ENCODE results near the gene AHCYL1.
"Not testable (repeated sequence)": the region's sequence is repeated elsewhere in the genome, so short reads cannot be mapped to it uniquely, and the experiment has no call there.

The AHCYL1 gene

DNA sequence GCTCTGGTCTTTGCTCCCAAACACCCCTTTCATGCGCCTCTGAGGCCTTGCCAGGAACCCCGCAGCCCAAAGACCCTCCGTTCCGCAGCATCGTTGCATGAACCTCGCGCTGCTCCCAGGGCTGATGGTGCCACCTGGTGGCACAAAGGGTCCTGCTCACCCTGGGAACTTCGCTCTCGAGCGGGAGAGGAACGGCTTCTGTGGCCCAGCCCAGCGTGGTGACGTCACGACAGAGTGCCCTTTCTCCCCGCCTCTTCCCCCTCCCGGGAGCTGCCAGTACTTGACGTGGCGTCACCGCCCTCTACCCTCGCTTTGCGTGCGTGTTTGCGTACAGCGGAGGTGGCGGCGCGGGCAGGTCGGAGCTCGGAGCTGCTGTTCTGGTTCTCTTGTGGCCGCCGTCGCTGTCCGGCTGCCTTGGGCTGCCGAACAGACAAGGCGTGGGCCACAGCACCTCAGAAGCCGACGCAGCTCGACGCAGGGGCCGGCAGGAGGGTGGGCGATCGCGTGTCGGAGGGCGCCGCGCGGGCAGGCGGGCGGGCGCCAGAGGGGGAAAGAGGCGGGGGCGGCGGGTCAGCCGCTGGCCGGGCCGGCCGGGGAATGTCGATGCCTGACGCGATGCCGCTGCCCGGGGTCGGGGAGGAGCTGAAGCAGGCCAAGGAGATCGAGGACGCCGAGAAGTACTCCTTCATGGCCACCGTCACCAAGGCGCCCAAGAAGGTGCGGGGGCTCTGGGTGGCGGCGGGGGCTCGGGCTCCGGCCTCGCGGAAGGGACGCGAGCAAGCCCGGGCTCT lies at the start of gene AHCYL1:
TSS of gene AHCYL1 (plus strand) at position 310 of the 791 bp plus-strand sequence. CDS start at position 598, 288 bp downstream.
- peak; percentile 99 for DNase-seq

GRCh38 chr1:109935451-109935900 lies 49.1 kb upstream of the AHCYL1 start:
- DNase-seq, result no peak

GRCh38 chr1:109937738-109938137 lies 46.8 kb upstream of the AHCYL1 start:
- DNase-seq, result no peak

GRCh38 chr1:109938556-109938955 lies 46.0 kb upstream of the AHCYL1 start:
- no peak for DNase-seq

GRCh38 chr1:109942434-109942833 lies 42.1 kb upstream of the AHCYL1 start:
- no peak for DNase-seq

- DNase-seq, result no peak
These were observed 40.0 kb upstream of the AHCYL1 start for GRCh38 chr1:109944541-109944940.

DNA sequence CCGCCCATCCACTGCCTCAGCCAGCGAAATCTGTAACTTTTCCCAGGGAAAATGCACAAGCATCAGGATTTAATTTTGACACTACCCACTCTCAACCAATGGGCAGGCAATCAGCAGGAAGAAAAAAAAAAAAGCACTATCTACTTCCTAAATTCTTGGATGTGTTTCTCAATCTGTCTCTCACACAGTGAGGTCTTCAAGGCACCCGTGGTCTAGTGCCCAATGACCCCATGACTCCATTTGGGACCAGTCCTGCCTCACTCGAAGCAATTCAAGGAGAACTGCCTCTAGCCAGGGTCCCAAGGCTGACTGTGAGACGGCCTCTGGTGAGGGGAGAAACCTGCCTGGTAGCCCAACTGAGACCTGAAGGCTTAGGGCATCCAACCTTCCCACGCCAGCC lies 38.1 kb upstream of the AHCYL1 start:
- DNase-seq, result no peak

DNA sequence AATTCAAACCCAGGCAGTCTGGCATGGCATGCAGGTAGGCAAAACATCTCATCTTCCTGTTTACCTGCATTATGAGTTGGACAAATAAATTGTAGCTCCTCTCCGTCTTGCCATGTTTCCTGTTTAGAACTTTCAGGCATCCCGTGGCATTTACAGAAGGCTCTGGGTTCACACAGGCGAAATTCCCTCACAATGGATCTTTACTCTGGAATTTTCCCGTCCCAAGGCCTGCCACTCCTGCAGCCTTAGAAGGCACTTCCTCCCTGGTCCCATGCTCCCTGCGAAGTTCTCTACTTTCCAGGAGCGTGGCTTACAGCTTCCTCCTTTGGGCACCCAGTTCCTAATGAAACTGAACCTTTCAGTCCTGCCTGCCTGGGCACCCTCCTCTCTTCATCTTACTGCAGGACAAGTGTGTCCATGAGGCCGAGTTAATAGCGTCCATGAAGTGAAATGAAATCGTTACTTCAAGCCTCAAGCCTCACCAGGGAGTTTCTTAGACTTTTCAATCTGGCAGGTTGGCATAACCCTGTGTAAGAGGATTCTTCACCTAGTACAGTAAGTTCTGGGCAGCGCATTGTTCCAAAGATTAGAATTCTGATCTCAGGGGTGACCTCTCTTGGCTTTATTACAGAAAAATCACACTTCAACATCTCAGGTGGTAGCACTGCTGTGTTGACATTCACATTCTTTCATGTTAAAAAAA lies 36.8 kb upstream of the AHCYL1 start:
- no peak for DNase-seq

DNA sequence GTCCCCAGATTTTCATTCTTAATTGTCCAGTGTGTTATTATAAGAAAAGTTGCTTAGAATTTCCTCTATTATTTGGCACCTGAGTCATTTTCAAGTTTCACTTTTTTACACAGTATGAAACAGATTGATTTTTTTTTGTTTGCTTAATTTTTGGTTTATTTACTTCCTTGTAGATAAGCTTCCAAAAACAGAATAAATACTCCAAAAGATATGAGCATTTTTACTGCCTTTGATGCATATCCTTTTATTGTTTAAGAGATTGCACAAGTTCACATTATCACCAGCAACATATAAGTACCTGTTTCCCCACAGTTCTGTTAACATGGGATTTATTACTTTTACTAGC lies 36.3 kb upstream of the AHCYL1 start:
- DNase-seq, result no peak

- DNase-seq, result no peak
These were observed 34.5 kb upstream of the AHCYL1 start for GRCh38 chr1:109950038-109950437.

DNA sequence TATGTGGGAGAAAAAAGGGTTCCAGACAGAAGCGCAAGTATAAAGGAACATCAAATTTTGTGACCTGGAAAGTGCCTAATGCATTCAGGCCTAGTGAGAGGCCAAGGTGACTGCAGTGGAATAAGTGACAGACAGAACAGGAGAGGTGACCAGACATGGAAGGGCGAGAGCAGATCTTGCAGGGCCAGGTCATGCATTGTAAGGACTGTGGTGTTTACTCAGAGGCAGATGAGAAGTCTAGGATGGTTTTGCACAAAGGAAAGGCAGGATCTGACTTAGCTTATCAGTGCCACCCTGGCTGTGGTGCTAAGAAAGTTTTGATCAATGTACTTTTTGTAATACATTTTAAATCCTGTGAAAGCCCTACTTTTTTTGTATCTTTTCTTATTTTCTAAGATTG lies 34.1 kb upstream of the AHCYL1 start:
- DNase-seq, result no peak

- not testable (repeated sequence) for DNase-seq
These were observed 33.1 kb upstream of the AHCYL1 start for GRCh38 chr1:109951501-109951900.

- no peak for DNase-seq
These were observed 30.5 kb upstream of the AHCYL1 start for GRCh38 chr1:109954041-109954512.

- DNase-seq, result no peak
These were observed 25.0 kb upstream of the AHCYL1 start for GRCh38 chr1:109959632-109959973.

GRCh38 chr1:109959974-109960744 lies 24.4 kb upstream of the AHCYL1 start:
- no peak for DNase-seq

- no peak for DNase-seq
These were observed 23.8 kb upstream of the AHCYL1 start for GRCh38 chr1:109960745-109961094.

GRCh38 chr1:109963864-109964263 lies 20.7 kb upstream of the AHCYL1 start:
- no peak for DNase-seq

- DNase-seq, result no peak
These were observed 15.3 kb upstream of the AHCYL1 start for GRCh38 chr1:109969146-109969829.

GRCh38 chr1:109969907-109970306 lies 14.7 kb upstream of the AHCYL1 start:
- no peak for DNase-seq

- no peak for DNase-seq
These were observed 13.0 kb upstream of the AHCYL1 start for GRCh38 chr1:109971559-109971958.

DNA sequence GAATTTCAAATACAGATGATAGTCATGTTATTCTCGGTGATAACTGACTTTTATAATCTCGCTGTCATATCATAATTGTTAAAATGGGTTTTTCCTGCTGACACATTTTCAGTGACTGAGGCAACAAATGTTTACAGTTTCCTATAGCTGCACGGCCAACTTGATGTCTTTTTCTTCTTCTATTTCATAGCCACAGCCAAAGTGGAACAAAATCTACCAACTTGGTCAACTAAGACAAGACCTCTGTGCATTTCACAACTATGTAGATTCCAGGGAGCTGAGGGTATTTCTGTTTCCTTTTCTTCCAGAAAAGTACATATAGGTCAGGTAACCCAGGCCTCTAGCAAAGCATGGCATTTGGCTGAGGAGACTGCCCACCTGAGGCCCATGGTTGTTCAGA lies 10.4 kb upstream of the AHCYL1 start:
- no peak for DNase-seq

- DNase-seq, result no peak
These were observed 8.8 kb upstream of the AHCYL1 start for GRCh38 chr1:109975718-109976117.

GRCh38 chr1:109976762-109977161 lies 7.8 kb upstream of the AHCYL1 start:
- DNase-seq, result no peak
